ENCODE measurements around the gene MCL1.

DNA sequence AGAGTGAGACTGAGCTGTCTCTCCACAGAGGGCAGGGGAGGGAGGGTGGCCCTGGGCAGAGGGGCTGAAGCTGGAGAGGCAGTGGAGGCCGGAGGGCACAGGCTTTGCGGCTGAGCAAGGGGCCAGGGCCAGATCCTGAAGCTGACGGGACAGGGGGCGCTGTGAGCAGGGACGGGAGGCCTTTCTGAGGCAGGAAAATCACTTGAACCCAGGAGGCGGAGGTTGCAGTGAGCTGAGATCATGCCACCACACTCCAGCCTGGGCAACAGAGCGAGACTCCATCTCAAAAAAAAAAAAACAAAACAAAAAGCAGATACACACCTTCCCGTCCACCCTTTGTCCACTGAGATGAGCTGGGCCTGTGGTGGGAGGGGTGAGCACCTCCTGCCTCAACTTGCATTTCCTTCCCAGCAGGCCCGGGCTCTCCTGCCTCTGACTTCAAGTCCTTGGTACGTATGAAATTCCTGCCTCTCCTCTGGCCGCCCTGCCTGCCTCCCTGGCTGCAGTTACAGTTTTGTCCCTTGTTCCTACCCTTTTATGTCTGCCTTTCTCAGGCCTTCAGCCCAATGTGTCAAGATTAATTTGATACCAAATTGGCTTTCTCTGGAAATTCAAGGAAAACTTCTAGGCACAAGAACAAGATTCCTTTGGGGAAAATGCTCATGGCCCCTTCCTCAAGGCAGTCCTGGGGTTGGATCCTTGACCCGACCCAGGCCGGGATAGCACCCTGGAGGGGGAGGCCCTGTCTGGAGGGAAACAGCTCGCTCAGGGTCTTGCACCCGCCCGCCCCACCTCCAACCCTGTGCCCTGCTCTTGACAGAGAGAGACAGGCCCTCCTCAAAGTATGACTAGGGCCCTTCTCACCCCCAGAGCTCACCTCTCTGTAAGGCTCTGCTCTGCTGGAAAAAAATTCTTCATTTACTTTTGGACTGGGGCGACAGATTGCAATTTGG lies 41.4 kb downstream of the MCL1 start:
- TF ChIP-seq, protein P1, sequence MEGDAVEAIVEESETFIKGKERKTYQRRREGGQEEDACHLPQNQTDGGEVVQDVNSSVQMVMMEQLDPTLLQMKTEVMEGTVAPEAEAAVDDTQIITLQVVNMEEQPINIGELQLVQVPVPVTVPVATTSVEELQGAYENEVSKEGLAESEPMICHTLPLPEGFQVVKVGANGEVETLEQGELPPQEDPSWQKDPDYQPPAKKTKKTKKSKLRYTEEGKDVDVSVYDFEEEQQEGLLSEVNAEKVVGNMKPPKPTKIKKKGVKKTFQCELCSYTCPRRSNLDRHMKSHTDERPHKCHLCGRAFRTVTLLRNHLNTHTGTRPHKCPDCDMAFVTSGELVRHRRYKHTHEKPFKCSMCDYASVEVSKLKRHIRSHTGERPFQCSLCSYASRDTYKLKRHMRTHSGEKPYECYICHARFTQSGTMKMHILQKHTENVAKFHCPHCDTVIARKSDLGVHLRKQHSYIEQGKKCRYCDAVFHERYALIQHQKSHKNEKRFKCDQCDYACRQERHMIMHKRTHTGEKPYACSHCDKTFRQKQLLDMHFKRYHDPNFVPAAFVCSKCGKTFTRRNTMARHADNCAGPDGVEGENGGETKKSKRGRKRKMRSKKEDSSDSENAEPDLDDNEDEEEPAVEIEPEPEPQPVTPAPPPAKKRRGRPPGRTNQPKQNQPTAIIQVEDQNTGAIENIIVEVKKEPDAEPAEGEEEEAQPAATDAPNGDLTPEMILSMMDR (conservative IDR thresholded peaks at IDR 0.05) = no peak
- no peak for TF ChIP-seq EZH2 (IDR thresholded peaks at IDR 0.05; ENCODE audit: low read depth)
